ENCODE results near the gene AATK. TPM values are rescaled to one million over a fixed set of nuclear protein-coding genes. Genes with fewer than 3 reads are reported as not detected.
A peak's percentile ranks its signal among the peaks of the same experiment; 100 is the strongest.

Gene AATK
- total and polyA plus RNA-seq, 2 of the 13 experiments (the other 11 are each of a cell fraction or from before 2014, with no cell fraction given), result 2.9 to 8.4 TPM

DNA sequence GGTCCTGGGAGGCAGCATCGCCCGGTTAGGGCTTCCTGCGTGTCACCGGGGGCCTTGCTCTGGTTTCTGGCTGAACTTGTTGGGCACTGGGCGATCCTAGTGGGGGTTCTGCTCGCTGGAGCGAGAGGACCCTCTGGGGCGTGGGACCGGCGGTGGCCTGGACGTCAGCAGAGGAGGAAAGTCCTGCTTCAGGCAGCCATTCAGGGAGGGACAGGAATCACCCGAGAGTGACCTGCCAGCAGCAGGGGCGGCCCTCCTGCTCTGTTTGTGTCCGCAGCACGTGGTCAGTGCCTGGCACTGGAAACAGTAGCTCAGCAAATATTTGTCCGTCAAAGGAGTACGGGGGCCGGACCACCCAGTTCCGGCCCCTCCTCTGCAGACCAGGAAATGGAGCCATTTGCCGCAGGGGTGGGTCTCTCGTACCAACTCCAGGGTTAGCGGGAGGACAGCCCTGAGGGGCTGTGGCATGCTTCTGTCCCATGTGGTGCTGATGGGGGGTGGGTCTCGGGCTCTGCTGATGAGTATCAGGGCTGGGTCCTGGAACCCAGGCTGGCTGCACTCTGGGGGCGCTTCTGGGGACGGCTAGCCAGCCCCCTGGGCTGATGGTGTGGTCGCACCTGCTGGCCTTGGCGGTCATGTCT is 82.8 kb downstream of the AATK start (continued):
- peak; percentile 78; the same call in 1 of the 2 replicates for TF ChIP-seq RFXANK (CRISPR knock-in tag; IDR thresholded peaks at IDR 0.05)
- TF ChIP-seq ZNF550 (CRISPR knock-in tag; IDR thresholded peaks at IDR 0.05; ENCODE audit: borderline replicate concordance), result no peak
- TF ChIP-seq, protein P1, sequence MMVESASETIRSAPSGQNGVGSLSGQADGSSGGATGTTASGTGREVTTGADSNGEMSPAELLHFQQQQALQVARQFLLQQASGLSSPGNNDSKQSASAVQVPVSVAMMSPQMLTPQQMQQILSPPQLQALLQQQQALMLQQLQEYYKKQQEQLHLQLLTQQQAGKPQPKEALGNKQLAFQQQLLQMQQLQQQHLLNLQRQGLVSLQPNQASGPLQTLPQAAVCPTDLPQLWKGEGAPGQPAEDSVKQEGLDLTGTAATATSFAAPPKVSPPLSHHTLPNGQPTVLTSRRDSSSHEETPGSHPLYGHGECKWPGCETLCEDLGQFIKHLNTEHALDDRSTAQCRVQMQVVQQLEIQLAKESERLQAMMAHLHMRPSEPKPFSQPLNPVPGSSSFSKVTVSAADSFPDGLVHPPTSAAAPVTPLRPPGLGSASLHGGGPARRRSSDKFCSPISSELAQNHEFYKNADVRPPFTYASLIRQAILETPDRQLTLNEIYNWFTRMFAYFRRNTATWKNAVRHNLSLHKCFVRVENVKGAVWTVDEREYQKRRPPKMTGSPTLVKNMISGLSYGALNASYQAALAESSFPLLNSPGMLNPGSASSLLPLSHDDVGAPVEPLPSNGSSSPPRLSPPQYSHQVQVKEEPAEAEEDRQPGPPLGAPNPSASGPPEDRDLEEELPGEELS (CRISPR knock-in tag; IDR thresholded peaks at IDR 0.05), result peak; percentile 93
- peak; percentile 67 for TF ChIP-seq RBFOX2 (IDR thresholded peaks at IDR 0.05; ENCODE audit: low read depth, low read length)
- TF ChIP-seq, protein P2, sequence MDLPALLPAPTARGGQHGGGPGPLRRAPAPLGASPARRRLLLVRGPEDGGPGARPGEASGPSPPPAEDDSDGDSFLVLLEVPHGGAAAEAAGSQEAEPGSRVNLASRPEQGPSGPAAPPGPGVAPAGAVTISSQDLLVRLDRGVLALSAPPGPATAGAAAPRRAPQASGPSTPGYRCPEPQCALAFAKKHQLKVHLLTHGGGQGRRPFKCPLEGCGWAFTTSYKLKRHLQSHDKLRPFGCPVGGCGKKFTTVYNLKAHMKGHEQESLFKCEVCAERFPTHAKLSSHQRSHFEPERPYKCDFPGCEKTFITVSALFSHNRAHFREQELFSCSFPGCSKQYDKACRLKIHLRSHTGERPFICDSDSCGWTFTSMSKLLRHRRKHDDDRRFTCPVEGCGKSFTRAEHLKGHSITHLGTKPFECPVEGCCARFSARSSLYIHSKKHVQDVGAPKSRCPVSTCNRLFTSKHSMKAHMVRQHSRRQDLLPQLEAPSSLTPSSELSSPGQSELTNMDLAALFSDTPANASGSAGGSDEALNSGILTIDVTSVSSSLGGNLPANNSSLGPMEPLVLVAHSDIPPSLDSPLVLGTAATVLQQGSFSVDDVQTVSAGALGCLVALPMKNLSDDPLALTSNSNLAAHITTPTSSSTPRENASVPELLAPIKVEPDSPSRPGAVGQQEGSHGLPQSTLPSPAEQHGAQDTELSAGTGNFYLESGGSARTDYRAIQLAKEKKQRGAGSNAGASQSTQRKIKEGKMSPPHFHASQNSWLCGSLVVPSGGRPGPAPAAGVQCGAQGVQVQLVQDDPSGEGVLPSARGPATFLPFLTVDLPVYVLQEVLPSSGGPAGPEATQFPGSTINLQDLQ (CRISPR knock-in tag; IDR thresholded peaks at IDR 0.05), result peak; percentile 81; the same call in 1 of the 2 replicates
- peak; percentile 97; the same call in 1 of the 2 replicates for TF ChIP-seq ZFP37 (CRISPR knock-in tag; IDR thresholded peaks at IDR 0.05; ENCODE audit: borderline replicate concordance)
- TF ChIP-seq GTF3A (CRISPR knock-in tag; conservative IDR thresholded peaks at IDR 0.05), result no peak
- TF ChIP-seq, protein P3, sequence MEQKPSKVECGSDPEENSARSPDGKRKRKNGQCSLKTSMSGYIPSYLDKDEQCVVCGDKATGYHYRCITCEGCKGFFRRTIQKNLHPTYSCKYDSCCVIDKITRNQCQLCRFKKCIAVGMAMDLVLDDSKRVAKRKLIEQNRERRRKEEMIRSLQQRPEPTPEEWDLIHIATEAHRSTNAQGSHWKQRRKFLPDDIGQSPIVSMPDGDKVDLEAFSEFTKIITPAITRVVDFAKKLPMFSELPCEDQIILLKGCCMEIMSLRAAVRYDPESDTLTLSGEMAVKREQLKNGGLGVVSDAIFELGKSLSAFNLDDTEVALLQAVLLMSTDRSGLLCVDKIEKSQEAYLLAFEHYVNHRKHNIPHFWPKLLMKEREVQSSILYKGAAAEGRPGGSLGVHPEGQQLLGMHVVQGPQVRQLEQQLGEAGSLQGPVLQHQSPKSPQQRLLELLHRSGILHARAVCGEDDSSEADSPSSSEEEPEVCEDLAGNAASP (CRISPR knock-in tag; IDR thresholded peaks at IDR 0.05; ENCODE audit: borderline replicate concordance), result peak; percentile 90
- TF ChIP-seq ZNF674 (CRISPR knock-in tag; IDR thresholded peaks at IDR 0.05; ENCODE audit: low read depth), result no peak
- TF ChIP-seq SRSF1 (optimal IDR thresholded peaks at IDR 0.05; ENCODE audit: low read depth, low read length), result peak; percentile 88
- TF ChIP-seq ZNF253 (CRISPR knock-in tag; IDR thresholded peaks at IDR 0.05; ENCODE audit: borderline replicate concordance), result peak; percentile 78; the same call in 1 of the 2 replicates
- TF ChIP-seq HOXA3 (CRISPR knock-in tag; IDR thresholded peaks at IDR 0.05), result peak; percentile 95
- no peak for TF ChIP-seq ZNF282 (IDR thresholded peaks at IDR 0.05; ENCODE audit: partially characterized antibody)
- TF ChIP-seq, protein P4, sequence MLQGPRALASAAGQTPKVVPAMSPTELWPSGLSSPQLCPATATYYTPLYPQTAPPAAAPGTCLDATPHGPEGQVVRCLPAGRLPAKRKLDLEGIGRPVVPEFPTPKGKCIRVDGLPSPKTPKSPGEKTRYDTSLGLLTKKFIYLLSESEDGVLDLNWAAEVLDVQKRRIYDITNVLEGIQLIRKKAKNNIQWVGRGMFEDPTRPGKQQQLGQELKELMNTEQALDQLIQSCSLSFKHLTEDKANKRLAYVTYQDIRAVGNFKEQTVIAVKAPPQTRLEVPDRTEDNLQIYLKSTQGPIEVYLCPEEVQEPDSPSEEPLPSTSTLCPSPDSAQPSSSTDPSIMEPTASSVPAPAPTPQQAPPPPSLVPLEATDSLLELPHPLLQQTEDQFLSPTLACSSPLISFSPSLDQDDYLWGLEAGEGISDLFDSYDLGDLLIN (CRISPR knock-in tag; IDR thresholded peaks at IDR 0.05; ENCODE audit: borderline replicate concordance), result peak; percentile 91; the same call in 1 of the 2 replicates
- peak; percentile 33; the same call in 1 of the 2 replicates for TF ChIP-seq ZNF383 (CRISPR knock-in tag; IDR thresholded peaks at IDR 0.05; ENCODE audit: borderline replicate concordance)
- peak; percentile 81 for TF ChIP-seq SP4 (CRISPR knock-in tag; IDR thresholded peaks at IDR 0.05)
- no peak; the same call in 1 of the 2 replicates for TF ChIP-seq CEBPG (CRISPR knock-in tag; IDR thresholded peaks at IDR 0.05)
- no peak for TF ChIP-seq JUNB (CRISPR knock-in tag; IDR thresholded peaks at IDR 0.05; ENCODE audit: borderline replicate concordance)
- 0 out of 2 replicates have a peak, but pooled peaks have one; percentile 70 for TF ChIP-seq ZNF484 (CRISPR knock-in tag; IDR thresholded peaks at IDR 0.05; ENCODE audit: borderline replicate concordance, low read depth)
- TF ChIP-seq YEATS4 (CRISPR knock-in tag; IDR thresholded peaks at IDR 0.05; ENCODE audit: borderline replicate concordance), result peak; percentile 98
- peak; percentile 99 for TF ChIP-seq ZFP36L1 (CRISPR knock-in tag; IDR thresholded peaks at IDR 0.05)
- peak; percentile 15; the same call in 1 of the 2 replicates for TF ChIP-seq FOSL1 (CRISPR knock-in tag; IDR thresholded peaks at IDR 0.05; ENCODE audit: borderline replicate concordance)
- no peak for TF ChIP-seq ZNF468 (CRISPR knock-in tag; IDR thresholded peaks at IDR 0.05)

Measured in HepG2 (cell line).